WTC11 (cell line): ENCODE results near the gene SLC13A4. TPM values are rescaled to one million over a fixed set of nuclear protein-coding genes. Genes with fewer than 3 reads are reported as not detected.

Experiments
- ATAC-seq: fragments of 200-7000 bp; cut with Tn5 transposase; 2 replicates; pipeline ENCODE4 v1.10.0; 2021; ENCODE audit warnings: mild to moderate bottlenecking, moderate library complexity
- CTCF ChIA-PET: fragments of 300-600 bp; sonication (Branson Sonifier 250); formaldehyde crosslinking; loops from one replicate; lab custom pipeline; 2021; ENCODE audit warnings: antibody characterized with exemption; lab: Charles Lee
- POLR2A ChIA-PET: fragments of 350-600 bp; sonication (Branson Sonifier 250); formaldehyde crosslinking; loops from one replicate; lab custom pipeline; 2021; ENCODE audit warnings: antibody characterized with exemption; lab: Charles Lee
- DNase-seq: peaks from one replicate; pipeline ENCODE4 v3.0.0; 2021; ENCODE audit warnings: low spot score
- H3K27ac Mint-ChIP-seq: 2 replicates; pipeline ENCODE4 v1.8.0; 2021; ENCODE audit warnings: mixed read lengths
- H3K27me3 Mint-ChIP-seq: 2 replicates; pipeline ENCODE4 v1.8.0; 2021; ENCODE audit warnings: low read depth, mild to moderate bottlenecking, moderate library complexity, mixed read lengths
- H3K36me3 Mint-ChIP-seq: 2 replicates; pipeline ENCODE4 v1.8.0; 2021; ENCODE audit warnings: mixed read lengths
- H3K4me1 Mint-ChIP-seq: 2 replicates; pipeline ENCODE4 v1.8.0; 2022; ENCODE audit warnings: mixed read lengths
- H3K4me3 Mint-ChIP-seq: 2 replicates; pipeline ENCODE4 v1.8.0; 2021; ENCODE audit warnings: mild to moderate bottlenecking, moderate library complexity, mixed read lengths
- H3K9me3 Mint-ChIP-seq: 2 replicates; pipeline ENCODE4 v1.8.0; 2021; ENCODE audit warnings: mixed read lengths
- AR ChIP-seq: fragments of 250-450 bp; sonication (Bioruptor Pico); IDR thresholded peaks from 2 replicates; pipeline ENCODE4 v1.9.0; 2021; ENCODE audit warnings: mild to moderate bottlenecking
- CREM ChIP-seq: sonication (generic); formaldehyde crosslinking; IDR thresholded peaks from 2 replicates; pipeline ENCODE4 v1.8.1; 2022; ENCODE audit warnings: mild to moderate bottlenecking, missing genetic modification reagents, moderate library complexity
- EMX1 ChIP-seq: fragments of 250-450 bp; sonication (Bioruptor Pico); IDR thresholded peaks from 2 replicates; pipeline ENCODE4 v1.8.0; 2021; ENCODE audit warnings: mild to moderate bottlenecking
- ERG ChIP-seq: fragments of 250-450 bp; sonication (Bioruptor Pico); IDR thresholded peaks from 2 replicates; pipeline ENCODE4 v1.8.0; 2021; ENCODE audit warnings: mild to moderate bottlenecking
- FOXP1 ChIP-seq: sonication (generic); formaldehyde crosslinking; IDR thresholded peaks from 2 replicates; pipeline ENCODE4 v1.8.0; 2022; ENCODE audit warnings: missing genetic modification reagents, mild to moderate bottlenecking, moderate library complexity, borderline replicate concordance
- JUN ChIP-seq: sonication (generic); formaldehyde crosslinking; IDR thresholded peaks from 2 replicates; pipeline ENCODE4 v1.8.0; 2023; ENCODE audit warnings: mild to moderate bottlenecking, missing genetic modification reagents
- MLX ChIP-seq: sonication (generic); formaldehyde crosslinking; IDR thresholded peaks from 2 replicates; pipeline ENCODE4 v1.8.1; 2023; ENCODE audit warnings: mild to moderate bottlenecking, missing genetic modification reagents, moderate library complexity
- MYBL2 ChIP-seq: sonication (generic); formaldehyde crosslinking; IDR thresholded peaks from 2 replicates; pipeline ENCODE4 v1.8.1; 2023; ENCODE audit warnings: mild to moderate bottlenecking, moderate library complexity, missing genetic modification reagents
- NFE2L1 ChIP-seq: sonication (generic); formaldehyde crosslinking; IDR thresholded peaks from 2 replicates; pipeline ENCODE4 v1.8.1; 2023; ENCODE audit warnings: missing genetic modification reagents
- PREB ChIP-seq: sonication (generic); formaldehyde crosslinking; IDR thresholded peaks from 2 replicates; pipeline ENCODE4 v1.8.1; 2022; ENCODE audit warnings: mild to moderate bottlenecking, missing genetic modification reagents, moderate library complexity, borderline replicate concordance
- TEAD1 ChIP-seq: sonication (generic); formaldehyde crosslinking; IDR thresholded peaks from 2 replicates; pipeline ENCODE4 v1.8.0; 2022; ENCODE audit warnings: mild to moderate bottlenecking, missing genetic modification reagents
- USF1 ChIP-seq: sonication (generic); formaldehyde crosslinking; IDR thresholded peaks from 2 replicates; pipeline ENCODE4 v1.8.0; 2022; ENCODE audit warnings: mild to moderate bottlenecking, missing genetic modification reagents
- ZBTB21 ChIP-seq: sonication (generic); formaldehyde crosslinking; IDR thresholded peaks from 2 replicates; pipeline ENCODE4 v1.8.1; 2023; ENCODE audit warnings: mild to moderate bottlenecking, missing genetic modification reagents, borderline replicate concordance
- ZNF281 ChIP-seq: sonication (generic); formaldehyde crosslinking; IDR thresholded peaks from 2 replicates; pipeline ENCODE4 v1.8.0; 2023; ENCODE audit warnings: mild to moderate bottlenecking, missing genetic modification reagents
- ZNF425 ChIP-seq: fragments of 250-450 bp; sonication (Bioruptor Pico); conservative IDR thresholded peaks from 2 replicates; pipeline ENCODE4 v1.9.0; 2021; ENCODE audit warnings: mild to moderate bottlenecking
- ZNF532 ChIP-seq: fragments of 250-450 bp; sonication (Bioruptor Pico); IDR thresholded peaks from 2 replicates; pipeline ENCODE4 v1.9.0; 2021; ENCODE audit warnings: mild to moderate bottlenecking, borderline replicate concordance
- total RNA-seq: library from RNA; stranded (reverse); gene quantifications from 3 replicates; pipeline ENCODE4 v1.2.3, GENCODE V29; 2021

The SLC13A4 gene
- total RNA-seq, 1 experiment from 2014 or later: 1.6 TPM

GRCh38 chr7:135706038-135706742, 21.8 kb downstream of the SLC13A4 start:
- Mint-ChIP-seq H3K4me3 (no peak overlapping the region), H3K27ac (no peak overlapping the region), H3K9me3 (no peaks in the 10 kb centered on the region), H3K27me3 (no peaks in the 10 kb centered on the region), H3K4me1 (peaks cover 3% of the 10 kb centered on the region; the same call in 1 of the 2 replicates), H3K36me3 (no peaks in the 10 kb centered on the region)
- TF ChIP-seq EMX1 (CRISPR knock-in tag): no peak
- no peak for TF ChIP-seq USF1 (CRISPR knock-in tag)
- TF ChIP-seq ERG (CRISPR knock-in tag): no peak
- no peak for TF ChIP-seq MYBL2 (CRISPR knock-in tag)
- no peak for TF ChIP-seq ZNF425 (CRISPR knock-in tag)
- TF ChIP-seq ZNF281: no peak
- no peak for TF ChIP-seq ZNF532 (CRISPR knock-in tag)
- TF ChIP-seq NFE2L1 (CRISPR knock-in tag): no peak
- no peak for TF ChIP-seq AR
- no peak for TF ChIP-seq JUN (CRISPR knock-in tag)
- TF ChIP-seq PREB: no peak
- TF ChIP-seq MLX (CRISPR knock-in tag): no peak
- TF ChIP-seq TEAD1 (CRISPR knock-in tag): no peak
- TF ChIP-seq ZBTB21 (CRISPR knock-in tag): no peak
- no peak for TF ChIP-seq FOXP1
- no peak for TF ChIP-seq CREM (CRISPR knock-in tag)
- ChIA-PET POLR2A (no interaction called here), CTCF (interaction anchor here (1.3 to 2.2 kb wide), 2 partner anchors 14 to 24 kb away, joined by 3 to 13 read pairs; no protein-coding TSS in a partner anchor)
- ATAC-seq (no peak), DNase-seq (no peak)
